ENCODE data around the gene SARNP.

The SARNP gene

GRCh38 chr12:55829967-55830600, 12.6 kb upstream of the SARNP start:
- DNase-seq = peak; percentile 78 to 79
- TF ChIP-seq POLR2A (IDR thresholded peaks at IDR 0.05; ENCODE audit: low read length) = no peak
- no peak for TF ChIP-seq GATA1 (IDR thresholded peaks at IDR 0.05; ENCODE audit: low read depth, low read length)

- no peak for DNase-seq
Observed at GRCh38 chr12:55828357-55828756, 10.8 kb upstream of the SARNP start.

GRCh38 chr12:55827806-55828205, 10.3 kb upstream of the SARNP start:
- TF ChIP-seq GATA1 (IDR thresholded peaks at IDR 0.05; ENCODE audit: low read depth, low read length) (no peak), POLR2A (IDR thresholded peaks at IDR 0.05; ENCODE audit: low read length) (peak; percentile 12)
- DNase-seq = no peak

More at GRCh38 chr12:55828357-55828756, 10.8 kb upstream of the SARNP start:
- TF ChIP-seq POLR2A (IDR thresholded peaks at IDR 0.05; ENCODE audit: low read length) (no peak), GATA1 (IDR thresholded peaks at IDR 0.05; ENCODE audit: low read depth, low read length) (no peak)

GRCh38 chr12:55824726-55825125, 7.2 kb upstream of the SARNP start:
- no peak for DNase-seq

GRCh38 chr12:55823419-55823818, 5.9 kb upstream of the SARNP start:
- DNase-seq = no peak
- TF ChIP-seq POLR2A (IDR thresholded peaks at IDR 0.05; ENCODE audit: low read length) (no peak), GATA1 (IDR thresholded peaks at IDR 0.05; ENCODE audit: low read depth, low read length) (no peak)

More at GRCh38 chr12:55824726-55825125, 7.2 kb upstream of the SARNP start:
- TF ChIP-seq POLR2A (IDR thresholded peaks at IDR 0.05; ENCODE audit: low read length) = no peak
- TF ChIP-seq GATA1 (IDR thresholded peaks at IDR 0.05; ENCODE audit: low read depth, low read length) = no peak

GRCh38 chr12:55822228-55822627, 4.7 kb upstream of the SARNP start:
- TF ChIP-seq GATA1 (IDR thresholded peaks at IDR 0.05; ENCODE audit: low read depth, low read length) (no peak), POLR2A (IDR thresholded peaks at IDR 0.05; ENCODE audit: low read length) (peak; percentile 8)
- DNase-seq = no peak

- DNase-seq = peak in 1 of 2 experiments; percentile 14
- peak; percentile 2 for TF ChIP-seq POLR2A (IDR thresholded peaks at IDR 0.05; ENCODE audit: low read length)
- TF ChIP-seq GATA1 (IDR thresholded peaks at IDR 0.05; ENCODE audit: low read depth, low read length) = no peak
Observed at GRCh38 chr12:55820679-55821078, 3.2 kb upstream of the SARNP start.

- DNase-seq = no peak
- no peak for TF ChIP-seq POLR2A (IDR thresholded peaks at IDR 0.05; ENCODE audit: low read length)
- TF ChIP-seq GATA1 (IDR thresholded peaks at IDR 0.05; ENCODE audit: low read depth, low read length) = no peak
Observed at GRCh38 chr12:55818886-55819285, 1.4 kb upstream of the SARNP start.

GRCh38 chr12:55818140-55818728, 710 bp upstream of the SARNP start:
- TF ChIP-seq GATA1 (IDR thresholded peaks at IDR 0.05; ENCODE audit: low read depth, low read length) = no peak
- TF ChIP-seq POLR2A (IDR thresholded peaks at IDR 0.05; ENCODE audit: low read length) = no peak
- peak; percentile 88 to 90 for DNase-seq

- DNase-seq = peak; percentile 69 to 74
- TF ChIP-seq POLR2A (IDR thresholded peaks at IDR 0.05; ENCODE audit: low read length) (no peak), GATA1 (IDR thresholded peaks at IDR 0.05; ENCODE audit: low read depth, low read length) (no peak)
Observed at GRCh38 chr12:55816881-55817344, 611 bp downstream of the SARNP start.

GRCh38 chr12:55815473-55815872, 2.1 kb downstream of the SARNP start:
- no peak for DNase-seq
- TF ChIP-seq GATA1 (IDR thresholded peaks at IDR 0.05; ENCODE audit: low read depth, low read length) (no peak), POLR2A (IDR thresholded peaks at IDR 0.05; ENCODE audit: low read length) (no peak)

GRCh38 chr12:55814257-55814656, 3.3 kb downstream of the SARNP start:
- TF ChIP-seq POLR2A (IDR thresholded peaks at IDR 0.05; ENCODE audit: low read length) = no peak
- TF ChIP-seq GATA1 (IDR thresholded peaks at IDR 0.05; ENCODE audit: low read depth, low read length) = no peak
- no peak for DNase-seq

- TF ChIP-seq GATA1 (IDR thresholded peaks at IDR 0.05; ENCODE audit: low read depth, low read length) = no peak
- TF ChIP-seq POLR2A (IDR thresholded peaks at IDR 0.05; ENCODE audit: low read length) = no peak
Observed at GRCh38 chr12:55812088-55812487, 5.4 kb downstream of the SARNP start.

GRCh38 chr12:55809274-55809673, 8.2 kb downstream of the SARNP start:
- no peak for DNase-seq
- TF ChIP-seq GATA1 (IDR thresholded peaks at IDR 0.05; ENCODE audit: low read depth, low read length) = no peak
- no peak for TF ChIP-seq POLR2A (IDR thresholded peaks at IDR 0.05; ENCODE audit: low read length)

More at GRCh38 chr12:55812088-55812487, 5.4 kb downstream of the SARNP start:
- DNase-seq = no peak

GRCh38 chr12:55806982-55807381, 10.5 kb downstream of the SARNP start:
- TF ChIP-seq POLR2A (IDR thresholded peaks at IDR 0.05; ENCODE audit: low read length) (no peak), GATA1 (IDR thresholded peaks at IDR 0.05; ENCODE audit: low read depth, low read length) (no peak)
- no peak for DNase-seq
